GM12878 (cell line): Measurements from ENCODE around the gene SMOC2. TPM values are rescaled to one million over a fixed set of nuclear protein-coding genes. Genes with fewer than 3 reads are reported as not detected.

Experiments
- ATAC-seq: fragments of 200-7000 bp; cut with Tn5 transposase; 3 replicates; pipeline ENCODE4 v1.9.1; 2020; ENCODE audit warnings: mild to moderate bottlenecking, moderate library complexity
- BruUV-seq: library from RNA; stranded (reverse); fragments of 400-500 nt; replicated peaks from 2 replicates; lab custom pipeline; 2021; lab: Mats Ljungman, UMichigan
- CTCF ChIA-PET: fragments of 300-600 bp; sonication (Branson Sonifier 250); formaldehyde crosslinking; extraction: SDS; loops from one replicate; lab custom pipeline; 2021; ENCODE audit warnings: inconsistent platforms; lab: Yijun Ruan, JAX
- POLR2A ChIA-PET: fragments of 350-600 bp; formaldehyde crosslinking; extraction: SDS; loops from one replicate; lab custom pipeline; 2021; ENCODE audit warnings: inconsistent platforms; lab: Charles Lee
- RAD21 ChIA-PET: fragments of 300-600 bp; sonication (Branson Sonifier 250); formaldehyde crosslinking; loops from one replicate; lab custom pipeline; 2023; ENCODE audit warnings: antibody characterized with exemption; ENCODE audit not compliant: unreplicated experiment; lab: Charles Lee
- SMC1A ChIA-PET: fragments of 300-600 bp; sonication (Branson Sonifier 250); formaldehyde crosslinking; loops from one replicate; lab custom pipeline; 2023; ENCODE audit not compliant: unreplicated experiment, uncharacterized antibody; lab: Charles Lee
- DNase-seq: peaks from one replicate; pipeline ENCODE4 v3.0.0-alpha.2; 2011; ENCODE audit warnings: low read depth, low spot score
- FAIRE-seq: peaks from 3 replicates; lab custom pipeline; 2011; peaks lifted over from hg19 to GRCh38; lab: Jason Lieb, UNC
- H2AFZ ChIP-seq: 2 replicates; pipeline ENCODE4 v1.6.0; 2011; ENCODE audit warnings: low read depth, low read length, control low read depth; ENCODE audit not compliant: control insufficient read depth
- H3K27ac ChIP-seq: 2 replicates; pipeline ENCODE4 v1.5.1; 2011; ENCODE audit warnings: control low read depth; ENCODE audit not compliant: control insufficient read depth, insufficient read depth
- H3K27me3 ChIP-seq, 2 experiments: replicated peaks in 1 of 2; 2 replicates each; pipeline versions ENCODE4 v1.6.0 to v1.6.1; 2011; ENCODE audit warnings: low read length in 1 of 2; ENCODE audit not compliant: control insufficient read depth in 2 of 2, insufficient read depth in 2 of 2
- H3K36me3 ChIP-seq, 2 experiments: 2 replicates each; pipeline ENCODE4 v1.5.1; 2011; ENCODE audit warnings: low read length in 1 of 2; ENCODE audit not compliant: control insufficient read depth in 2 of 2, insufficient read depth in 2 of 2
- H3K4me1 ChIP-seq: 2 replicates; pipeline ENCODE4 v1.6.1; 2011; ENCODE audit warnings: mild to moderate bottlenecking, low read length, moderate library complexity, mixed read lengths; ENCODE audit not compliant: control insufficient read depth, insufficient read depth
- H3K4me2 ChIP-seq: 2 replicates; pipeline ENCODE4 v1.6.0; 2011; ENCODE audit warnings: control low read depth; ENCODE audit not compliant: control insufficient read depth, insufficient read depth
- H3K4me3 ChIP-seq: fragments of 200-600 bp; sonication (generic); 2 replicates; pipeline ENCODE4 v1.5.1; 2016
- H3K79me2 ChIP-seq: 2 replicates; pipeline ENCODE4 v1.6.0; 2011; ENCODE audit warnings: low read length; ENCODE audit not compliant: control insufficient read depth, insufficient read depth
- H3K9ac ChIP-seq: 2 replicates; pipeline ENCODE4 v1.8.0; 2011; ENCODE audit warnings: low read length, control low read depth, mixed read lengths; ENCODE audit not compliant: control insufficient read depth, insufficient read depth
- H3K9me3 ChIP-seq: replicated peaks from 3 replicates; pipeline ENCODE4 v1.5.1; 2011; ENCODE audit warnings: mild to moderate bottlenecking, low read length; ENCODE audit not compliant: control insufficient read depth, insufficient read depth
- H4K20me1 ChIP-seq: 2 replicates; pipeline ENCODE4 v1.6.0; 2011; ENCODE audit not compliant: control insufficient read depth, insufficient read depth
- ATF7 ChIP-seq: fragments of 450-650 bp; IDR thresholded peaks from 2 replicates; pipeline ENCODE4 v1.6.1; 2016; ENCODE audit warnings: low read depth, mild to moderate bottlenecking
- BHLHE40 ChIP-seq, 2 experiments: fragments of 450-650 bp in 1 of 2; IDR thresholded peaks; 2 replicates each; pipeline ENCODE4 v1.6.1; 2011 to 2017; ENCODE audit warnings: low read depth in 2 of 2, borderline replicate concordance in 1 of 2, improper control_type of control experiment in 1 of 2, low read length in 1 of 2, mild to moderate bottlenecking in 1 of 2
- BMI1 ChIP-seq: fragments of 450-650 bp; IDR thresholded peaks from 2 replicates; pipeline ENCODE4 v1.6.1; 2016; ENCODE audit warnings: mild to moderate bottlenecking, moderate library complexity, borderline replicate concordance
- CTCF ChIP-seq, 3 experiments: IDR thresholded peaks in 2 of 3; conservative IDR thresholded peaks in 1 of 3; 2 replicates each; pipeline ENCODE4 v1.5.1; 2011; ENCODE audit warnings: low read depth in 3 of 3, low read length in 3 of 3, mild to moderate bottlenecking in 3 of 3, control low read depth in 2 of 3, moderate library complexity in 2 of 3, inconsistent platforms in 1 of 3, mixed read lengths in 1 of 3; ENCODE audit not compliant: control insufficient read depth in 2 of 3, insufficient read depth in 1 of 3; ENCODE audit errors: extremely low read depth in 1 of 3
- CUX1 ChIP-seq: IDR thresholded peaks from 2 replicates; pipeline ENCODE4 v1.6.1; 2012; ENCODE audit warnings: improper control_type of control experiment, low read depth, low read length; ENCODE audit not compliant: insufficient replicate concordance
- HDAC6 ChIP-seq: fragments of 200-600 bp; sonication (generic); IDR thresholded peaks from one replicate; pipeline ENCODE4 v1.8.0; 2017; ENCODE audit warnings: antibody characterized with exemption; ENCODE audit not compliant: unreplicated experiment
- IRF4 ChIP-seq: IDR thresholded peaks from 2 replicates; pipeline ENCODE4 v1.6.1; 2011; ENCODE audit warnings: low read depth, low read length
- NBN ChIP-seq: fragments of 450-650 bp; IDR thresholded peaks from 2 replicates; pipeline ENCODE4 v1.6.1; 2016
- NFXL1 ChIP-seq: fragments of 450-650 bp; IDR thresholded peaks from 2 replicates; pipeline ENCODE4 v1.6.1; 2017; ENCODE audit warnings: antibody characterized with exemption, mild to moderate bottlenecking, borderline replicate concordance
- POLR2AphosphoS2 ChIP-seq: IDR thresholded peaks from 2 replicates; pipeline ENCODE4 v1.6.1; 2011; ENCODE audit warnings: low read depth, mild to moderate bottlenecking, low read length, improper control_type of control experiment, moderate library complexity
- POLR2AphosphoS5 ChIP-seq: IDR thresholded peaks from 2 replicates; pipeline ENCODE4 v1.6.1; 2011; ENCODE audit warnings: mild to moderate bottlenecking, low read length, inconsistent platforms
- SP1 ChIP-seq: IDR thresholded peaks from one replicate; pipeline ENCODE4 v1.6.1; 2011; ENCODE audit warnings: low read depth, low read length
- TCF12 ChIP-seq: IDR thresholded peaks from 2 replicates; pipeline ENCODE4 v1.6.1; 2011; ENCODE audit warnings: low read depth, mild to moderate bottlenecking, low read length
- USF1 ChIP-seq: IDR thresholded peaks from 2 replicates; pipeline ENCODE4 v1.6.1; 2011; ENCODE audit warnings: borderline replicate concordance, low read depth, mild to moderate bottlenecking, moderate library complexity, mixed read lengths, low read length; ENCODE audit not compliant: insufficient read depth; ENCODE audit errors: extremely low read length
- ZNF274 ChIP-seq: IDR thresholded peaks from one replicate; pipeline ENCODE4 v1.8.0; 2011; ENCODE audit not compliant: insufficient read length, insufficient read depth
- ZZZ3 ChIP-seq: IDR thresholded peaks from 2 replicates; pipeline ENCODE4 v1.6.1; 2011; ENCODE audit warnings: low read depth; ENCODE audit not compliant: control insufficient read depth, insufficient read length
- WGBS: methylation state at CpG from one replicate; pipeline ENCODE4 v1.1.6; 2016; ENCODE audit warnings: low lambda C conversion rate; ENCODE audit not compliant: insufficient replicate concordance, insufficient coverage; ENCODE audit errors: missing lambda C conversion rate; 5-methylcytosine and 5-hydroxymethylcytosine counted together
- in situ Hi-C: fragments of 300-500 bp; cut with MboI; formaldehyde crosslinking; loops from 9 replicates; pipeline ENCODE4 v1.14.3; 2018; ENCODE audit warnings: mixed read lengths
- intact Hi-C: fragments of 100-400 bp; cut with micrococcal nuclease; formaldehyde crosslinking; loops from one replicate; pipeline ENCODE4 v1.14.2; 2022; ENCODE audit not compliant: unreplicated experiment
- polyA plus RNA-seq, 11 experiments: library from polyadenylated mRNA; depleted of rRNA in 4 of 11; unstranded in 6 of 11; stranded (reverse) in 5 of 11; fragments of >200 nt; fragmentation: Nextera tagmentation in 4 of 11; fragmentation: Illumina TruSeq in 1 of 11; extraction: Ambion mirVana in 4 of 11; extraction: Trizol in 1 of 11; gene quantifications; 1 replicate in 1 of 11; 2 replicates in 10 of 11; pipeline versions ENCODE4 v1.2.1 to v1.2.3, GENCODE V29; 2011 to 2016; ENCODE audit warnings: inconsistent platforms in 2 of 11, missing spikeins in 2 of 11, low read depth in 1 of 11
- total RNA-seq, 4 experiments: library from RNA; depleted of rRNA in 3 of 4; stranded (reverse); fragments of >200 nt in 3 of 4; fragmentation: Illumina TruSeq in 1 of 4; extraction: Trizol in 1 of 4; gene quantifications; 2 replicates each; pipeline versions ENCODE4 v1.2.1 to v1.2.3, GENCODE V29; 2013 to 2021

Gene SMOC2
- total and polyA plus RNA-seq, 10 of the 15 experiments (the other 5 are each of a cell fraction or from before 2014, with no cell fraction given), result 0.10 to 0.12 TPM; not detected in 8

GRCh38 chr6:168605964-168606363 is 165.0 kb downstream of the SMOC2 start:
- Histone ChIP-seq H3K36me3 (no peaks in the 10 kb centered on the region), H3K9me3 (no peaks in the 10 kb centered on the region; the same call in 2 of the 3 replicates), H3K4me1 (no peaks in the 10 kb centered on the region), H3K27me3 (no peaks in the 10 kb centered on the region), H3K4me2 (no peak overlapping the region), H3K79me2 (no peaks in the 10 kb centered on the region), H3K27ac (no peak overlapping the region), H3K9ac (no peak overlapping the region), H4K20me1 (no peaks in the 10 kb centered on the region), H2AFZ (no peak overlapping the region), H3K4me3 (no peak overlapping the region)
- ATAC-seq, result no peak
- ChIA-PET RAD21 (no interaction called here), CTCF (no interaction called here), SMC1A (no interaction called here), POLR2A (no interaction called here)
- no TSS peak for BruUV-seq
- DNase-seq, result no peak
- FAIRE-seq, result no peak
- intact Hi-C loops, result no loop called here
- no peak for TF ChIP-seq CTCF (IDR thresholded peaks at IDR 0.05 in 2 of 3, conservative IDR thresholded peaks at IDR 0.05 in 1 of 3; ENCODE audit: control insufficient read depth in 2 of 3, extremely low read depth in 1 of 3, insufficient read depth in 1 of 3, low read depth in 3 of 3, low read length in 3 of 3)
- TF ChIP-seq SP1, result no peak
- no peak for TF ChIP-seq TCF12
- TF ChIP-seq ATF7, result no peak
- TF ChIP-seq ZZZ3, result no peak
- no peak for TF ChIP-seq POLR2AphosphoS5
- no peak for TF ChIP-seq CUX1
- no peak for TF ChIP-seq BMI1
- no peak for TF ChIP-seq NFXL1
- TF ChIP-seq USF1, result no peak
- TF ChIP-seq POLR2AphosphoS2, result no peak
- no peak for TF ChIP-seq IRF4
- TF ChIP-seq NBN, result no peak
- no peak for TF ChIP-seq HDAC6
- no peak for TF ChIP-seq BHLHE40 (IDR thresholded peaks at IDR 0.05; ENCODE audit: borderline replicate concordance in 1 of 2, low read depth in 2 of 2, low read length in 1 of 2)
- no peak for TF ChIP-seq ZNF274
- WGBS, result 24% methylated on average over 7 of the region's 7 CpGs
- in situ Hi-C loops, result no loop called here
